GM19452 (cell line): Measurements from ENCODE around the gene SDR42E1.

Experiments
- ATAC-seq: cut with Tn5 transposase; IDR thresholded peaks from one replicate; pipeline ENCODE4 v1.9.1; 2021; ENCODE audit not compliant: unreplicated experiment

Gene SDR42E1

DNA sequence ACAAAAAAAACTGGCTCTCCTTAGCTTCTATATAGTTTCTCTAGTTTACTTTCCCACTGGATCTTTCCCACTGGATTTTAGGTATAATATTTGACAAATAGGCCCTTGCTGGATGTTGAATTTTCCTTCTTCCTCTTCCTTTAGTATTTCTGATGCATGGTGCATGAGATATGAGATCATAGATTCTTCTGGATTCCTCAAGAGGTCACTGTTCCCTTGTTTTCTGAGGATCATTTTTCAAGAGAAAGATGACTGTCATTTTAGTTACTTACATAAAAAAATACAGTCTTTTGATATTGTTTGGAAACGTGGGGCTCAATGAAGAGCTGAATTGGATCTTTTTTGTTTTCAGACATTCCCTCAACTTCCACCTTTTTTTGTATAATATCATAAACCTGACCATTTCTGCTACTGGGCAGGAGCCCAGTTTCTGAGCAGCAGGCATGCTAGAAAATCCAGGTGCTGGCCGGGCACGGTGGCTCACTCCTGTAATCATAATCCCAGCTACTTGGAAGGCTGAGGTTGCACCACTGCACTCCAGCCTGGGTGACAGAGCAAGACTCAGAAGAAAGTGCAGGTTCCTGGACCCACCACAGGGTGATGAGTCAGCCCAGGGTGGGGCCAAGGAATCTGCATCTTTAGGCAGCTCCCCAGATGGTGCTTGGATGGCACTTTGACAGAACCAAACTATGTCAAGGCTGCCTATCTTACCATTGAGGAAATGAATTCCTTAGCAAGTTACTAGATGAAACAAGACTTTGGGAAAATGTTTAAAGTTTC lies 70.3 kb downstream of the SDR42E1 start:
- ATAC-seq, result no peak

DNA sequence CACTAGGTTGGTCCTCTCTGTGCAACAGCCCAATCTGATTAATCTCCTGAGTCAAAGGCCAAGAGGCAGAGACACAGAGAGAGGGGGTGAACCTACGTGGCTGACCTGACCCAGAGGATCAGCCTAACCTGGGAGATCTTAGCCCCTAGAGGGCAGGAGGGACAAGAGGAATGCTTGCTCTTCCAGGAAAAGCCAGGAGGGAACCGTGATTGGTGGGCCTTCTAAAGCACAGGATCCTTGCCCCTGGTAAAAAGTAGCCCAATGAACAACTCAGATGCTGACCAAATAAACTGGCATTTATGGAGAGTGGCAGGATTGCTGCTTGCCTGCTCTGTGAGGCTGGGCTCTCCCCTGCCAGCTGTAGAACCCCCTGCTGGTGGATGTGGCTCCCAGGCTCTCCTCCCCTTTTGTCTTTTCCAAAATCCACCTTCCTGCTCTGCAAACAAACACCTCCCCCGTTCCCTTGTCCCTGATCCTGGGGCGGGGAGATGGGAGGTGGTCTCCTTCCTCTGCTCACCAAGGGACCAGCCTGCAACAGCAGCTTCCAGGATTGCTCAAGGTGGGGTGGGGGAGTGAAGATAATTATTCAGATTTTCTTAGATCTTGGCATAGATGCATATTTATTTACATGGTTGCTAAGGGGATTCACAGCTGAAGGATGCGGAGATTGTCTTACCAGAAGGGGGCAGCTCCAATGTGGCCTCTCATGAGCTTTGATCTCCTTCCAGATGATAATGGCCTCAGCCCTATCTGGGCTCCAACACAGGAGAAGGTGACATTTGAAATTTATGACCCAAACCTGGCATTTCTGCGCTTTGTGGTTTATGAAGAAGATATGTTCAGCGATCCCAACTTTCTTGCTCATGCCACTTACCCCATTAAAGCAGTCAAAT lies 71.9 kb downstream of the SDR42E1 start:
- no peak for ATAC-seq
